CMK (cell line): Measurements from ENCODE around the gene COIL.

ENCODE experiments used
- DNase-seq: peaks from one replicate; pipeline ENCODE4 v3.0.0-alpha.2; 2010; ENCODE audit warnings: low read depth

The COIL gene

GRCh38 chr17:56903560-56903959, 57.3 kb downstream of the COIL start:
- DNase-seq: no peak

- DNase-seq: no peak
Measured at GRCh38 chr17:56902348-56902747, 58.5 kb downstream of the COIL start.

GRCh38 chr17:56899403-56899802, 61.4 kb downstream of the COIL start:
- DNase-seq: no peak

- no peak for DNase-seq
Measured at GRCh38 chr17:56898874-56899273, 62.0 kb downstream of the COIL start.

- no peak for DNase-seq
Measured at GRCh38 chr17:56897646-56898424, 63.0 kb downstream of the COIL start.

- DNase-seq: no peak
Measured at GRCh38 chr17:56896968-56897359, 63.9 kb downstream of the COIL start.

GRCh38 chr17:56896217-56896967, 64.5 kb downstream of the COIL start:
- no peak for DNase-seq

- DNase-seq: no peak
Measured at GRCh38 chr17:56894859-56895455, 65.9 kb downstream of the COIL start.

- DNase-seq: no peak
Measured at GRCh38 chr17:56893503-56893902, 67.3 kb downstream of the COIL start.

GRCh38 chr17:56892333-56892732, 68.5 kb downstream of the COIL start:
- no peak for DNase-seq

- no peak for DNase-seq
Measured at GRCh38 chr17:56891751-56892150, 69.1 kb downstream of the COIL start.

GRCh38 chr17:56890906-56891674, 69.8 kb downstream of the COIL start:
- DNase-seq: no peak

GRCh38 chr17:56890390-56890789, 70.5 kb downstream of the COIL start:
- no peak for DNase-seq
